ENCODE data around the gene ZSCAN18.

Gene ZSCAN18

DNA sequence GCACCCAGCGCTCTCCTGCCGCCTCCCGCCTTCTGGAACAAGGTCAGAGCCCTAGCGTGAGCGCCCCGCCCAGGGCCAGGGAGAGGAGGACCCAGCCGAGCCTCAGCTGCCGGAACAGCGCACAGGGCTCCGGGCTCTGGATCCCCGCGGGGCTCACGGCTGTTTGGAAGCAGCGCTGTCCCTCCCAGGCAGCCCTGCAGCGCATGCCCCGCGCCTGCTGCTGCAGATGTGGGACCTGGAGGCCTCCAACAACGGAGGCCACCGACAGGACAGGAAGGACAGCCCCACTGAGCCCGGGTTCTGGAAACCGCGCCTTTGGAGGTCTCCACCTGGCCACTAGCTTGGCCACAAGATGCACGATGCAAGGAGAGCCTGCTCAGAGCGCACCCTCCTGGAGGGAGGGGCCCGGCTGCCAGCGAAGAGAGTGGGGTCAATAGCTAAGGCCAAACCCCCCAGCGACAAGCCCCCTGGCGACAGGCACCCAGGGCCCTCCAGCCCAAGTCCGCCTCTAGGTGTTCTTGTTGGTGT, 12.6 kb downstream of the ZSCAN18 start:
- no peak for DNase-seq

DNA sequence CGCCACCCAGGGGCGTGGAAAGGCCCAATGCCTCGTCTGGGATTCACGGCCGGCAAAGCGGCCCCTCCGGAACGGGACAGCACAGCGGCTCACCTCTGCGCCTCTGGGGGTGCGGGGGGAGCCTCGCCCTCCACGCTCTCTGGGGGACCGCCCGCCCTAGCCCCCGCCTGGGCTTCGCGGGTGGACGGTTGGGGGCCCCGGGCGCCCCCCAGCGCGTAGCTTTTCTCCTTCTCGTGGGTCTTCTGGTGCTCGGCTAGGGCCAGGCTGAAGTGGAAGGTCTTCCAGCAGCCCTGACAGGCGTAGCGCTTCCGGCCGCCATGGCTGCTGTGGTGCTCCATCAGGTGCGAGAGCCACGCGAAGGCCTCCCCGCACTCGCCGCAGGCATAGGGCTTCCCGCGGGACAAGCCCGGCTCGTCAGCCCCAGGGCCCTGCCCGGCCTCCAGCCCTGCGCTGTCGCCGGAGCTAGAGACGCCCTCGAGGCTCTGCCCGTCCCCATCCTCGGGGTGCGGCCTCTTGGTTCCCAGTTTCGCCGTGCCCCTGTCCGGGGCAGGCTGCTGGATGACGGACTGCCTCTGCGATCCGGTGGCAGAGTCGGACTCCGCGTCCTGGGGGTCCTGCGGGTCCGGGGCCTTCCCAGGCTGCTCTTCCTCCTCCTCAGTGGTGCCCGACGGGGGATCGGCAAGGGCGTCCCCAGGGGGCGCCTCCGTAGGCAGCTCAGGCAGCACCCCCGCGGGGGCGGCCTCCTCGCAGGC, 13.3 kb downstream of the ZSCAN18 start:
- DNase-seq = no peak

DNA sequence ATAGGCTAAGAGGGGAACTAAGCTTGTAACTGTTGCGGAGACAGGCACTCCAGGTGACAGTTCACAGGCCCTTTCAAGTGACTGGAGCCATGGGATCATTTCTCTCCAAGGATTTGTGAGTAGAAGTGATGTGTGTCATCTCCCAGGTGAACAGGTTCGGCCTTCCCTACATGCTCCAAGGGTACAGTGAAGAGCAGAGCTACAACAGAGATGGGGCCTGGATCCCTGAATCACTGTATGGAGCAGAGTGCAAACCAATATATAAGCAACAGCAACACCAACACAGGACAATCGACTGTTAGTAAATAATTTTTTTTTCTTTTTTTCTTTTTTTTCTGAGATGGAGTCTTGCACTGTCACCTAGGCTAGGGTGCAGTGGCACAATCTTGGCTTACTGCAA, 15.0 kb downstream of the ZSCAN18 start:
- no peak for DNase-seq

DNA sequence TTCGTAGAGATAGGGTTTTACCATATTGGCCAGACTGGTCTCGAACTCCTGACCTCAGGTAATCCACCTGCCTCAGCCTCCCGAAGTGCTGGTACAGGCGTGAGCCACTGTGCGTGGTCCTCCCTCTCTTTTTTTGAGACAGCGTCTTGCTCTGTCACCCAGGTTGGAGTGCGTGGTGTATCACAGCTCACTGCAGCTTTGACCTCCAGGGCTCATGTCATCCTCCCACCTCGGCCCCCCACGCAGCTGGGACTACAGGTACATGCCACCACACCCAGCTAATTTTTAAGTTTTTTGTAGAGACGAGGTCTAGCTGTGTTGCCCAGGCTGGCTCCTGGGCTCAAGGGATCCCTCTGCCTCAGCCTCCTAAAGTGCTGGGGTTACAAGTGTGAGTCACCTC, 18.2 kb downstream of the ZSCAN18 start:
- no peak for DNase-seq

DNA sequence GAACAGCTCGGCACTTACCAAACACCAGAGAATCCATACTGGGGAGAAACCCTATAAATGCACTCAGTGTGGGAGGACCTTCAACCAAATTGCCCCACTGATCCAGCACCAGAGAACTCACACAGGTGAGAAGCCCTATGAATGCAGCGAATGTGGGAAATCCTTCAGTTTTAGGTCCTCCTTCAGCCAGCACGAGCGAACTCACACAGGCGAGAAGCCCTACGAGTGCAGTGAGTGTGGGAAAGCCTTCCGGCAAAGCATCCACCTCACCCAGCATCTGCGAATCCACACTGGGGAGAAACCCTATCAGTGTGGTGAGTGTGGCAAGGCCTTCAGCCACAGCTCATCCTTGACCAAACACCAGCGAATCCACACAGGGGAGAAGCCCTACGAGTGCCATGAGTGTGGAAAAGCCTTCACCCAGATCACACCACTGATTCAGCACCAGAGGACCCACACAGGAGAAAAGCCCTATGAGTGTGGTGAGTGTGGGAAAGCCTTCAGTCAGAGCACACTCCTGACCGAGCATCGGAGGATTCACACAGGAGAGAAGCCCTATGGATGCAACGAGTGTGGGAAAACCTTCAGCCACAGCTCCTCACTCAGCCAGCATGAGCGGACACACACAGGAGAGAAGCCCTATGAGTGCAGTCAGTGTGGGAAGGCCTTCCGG, 30.7 kb downstream of the ZSCAN18 start:
- no peak for DNase-seq

DNA sequence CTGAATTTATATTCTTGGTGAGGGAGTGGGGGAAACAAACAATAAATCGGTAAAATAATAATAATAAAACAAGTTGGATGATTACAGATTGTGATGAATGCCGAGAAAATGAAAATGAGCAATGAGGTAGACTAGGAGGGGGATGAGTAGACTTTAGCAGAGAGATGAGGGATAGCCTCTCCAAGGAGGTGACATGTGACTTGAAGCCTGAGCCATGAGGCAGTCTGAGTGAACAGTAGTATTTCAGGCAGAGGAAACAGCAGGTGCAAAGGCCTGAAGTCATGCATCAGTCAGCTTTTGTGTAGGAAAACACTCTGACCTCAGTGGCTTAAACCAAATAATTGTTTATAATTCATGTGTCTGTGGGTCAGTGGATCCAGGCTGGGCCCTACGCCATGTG, 34.3 kb downstream of the ZSCAN18 start:
- DNase-seq = no peak

DNA sequence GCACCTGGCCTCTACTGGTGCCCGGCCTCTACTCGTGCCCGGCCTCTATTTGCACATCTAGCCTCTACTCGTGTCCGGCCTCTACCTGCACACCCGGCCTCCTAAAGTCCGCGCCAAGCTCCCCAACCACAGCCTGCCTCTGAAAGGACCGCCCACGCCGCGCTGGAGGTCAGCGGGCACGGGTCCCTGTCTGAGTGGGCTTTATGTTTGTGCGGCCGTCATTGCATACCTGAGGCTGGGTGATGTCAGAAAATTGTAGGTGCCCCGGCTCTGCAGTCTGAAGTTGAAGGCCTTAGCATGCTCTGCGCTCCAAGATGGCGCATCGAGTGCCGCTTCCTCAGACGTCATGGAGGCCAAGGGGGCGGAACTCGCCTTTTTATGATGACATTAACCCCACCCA, 37.8 kb downstream of the ZSCAN18 start:
- DNase-seq = no peak

DNA sequence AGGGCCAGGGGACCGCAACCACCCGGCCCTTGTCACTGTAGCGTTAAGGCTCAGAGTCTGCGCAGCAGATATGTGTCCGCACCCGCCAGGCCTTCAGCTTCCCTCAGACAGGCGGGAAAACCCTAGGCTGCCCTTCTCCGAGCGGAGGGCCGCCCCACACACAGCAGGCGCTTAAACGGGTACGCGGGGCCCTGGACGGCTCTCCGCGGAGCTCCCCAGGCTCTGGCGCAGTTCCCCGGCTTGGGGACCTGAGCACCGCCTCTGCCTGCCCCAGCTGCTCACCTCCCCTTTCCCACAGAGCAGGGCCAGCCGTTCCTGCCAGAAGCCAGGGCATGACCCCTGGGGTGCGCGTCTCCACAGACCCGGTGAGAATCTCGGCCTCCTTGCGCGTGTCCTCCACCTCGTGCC, 38.4 kb downstream of the ZSCAN18 start:
- DNase-seq = no peak

DNA sequence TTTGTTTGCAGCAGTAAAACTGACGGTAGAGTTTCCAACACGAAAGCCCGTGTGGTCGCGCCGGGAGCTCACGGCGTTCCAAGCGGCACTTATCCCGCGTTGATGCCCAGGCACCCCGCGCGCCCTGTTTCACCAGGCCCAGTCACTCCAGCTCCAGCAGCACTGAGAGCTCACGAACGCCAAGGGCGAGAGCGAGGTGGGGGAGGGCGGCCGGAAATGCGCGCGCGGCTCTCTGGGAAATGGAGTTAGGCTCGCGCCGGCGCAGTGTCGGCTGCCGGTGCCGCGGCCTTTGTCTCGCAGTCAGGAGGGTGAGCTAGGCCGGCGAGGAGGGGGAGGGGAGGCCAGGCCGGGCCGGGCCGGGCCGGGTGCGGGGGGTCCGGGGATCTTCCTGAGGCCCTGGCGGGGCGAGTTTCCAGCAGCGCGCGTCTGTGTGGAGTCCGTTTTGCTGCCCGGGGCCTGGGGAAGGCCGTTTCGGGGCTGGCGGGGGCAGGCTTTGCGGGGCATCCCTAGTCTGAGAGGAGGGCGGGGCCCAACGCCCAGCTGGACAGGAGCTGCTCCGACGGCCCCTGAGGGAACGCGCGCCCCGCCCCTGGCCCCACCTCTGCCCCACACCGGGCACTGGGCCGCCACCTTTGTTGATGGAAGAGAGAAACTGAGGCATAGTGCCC, 38.9 kb downstream of the ZSCAN18 start, which contains the start of gene ZNF135:
Gene ZNF135 (plus strand): TSS at position 280 of the 668 bp plus-strand sequence. CDS start 721 bp downstream, outside the sequence.
- DNase-seq = peak; percentile 64 to 72

DNA sequence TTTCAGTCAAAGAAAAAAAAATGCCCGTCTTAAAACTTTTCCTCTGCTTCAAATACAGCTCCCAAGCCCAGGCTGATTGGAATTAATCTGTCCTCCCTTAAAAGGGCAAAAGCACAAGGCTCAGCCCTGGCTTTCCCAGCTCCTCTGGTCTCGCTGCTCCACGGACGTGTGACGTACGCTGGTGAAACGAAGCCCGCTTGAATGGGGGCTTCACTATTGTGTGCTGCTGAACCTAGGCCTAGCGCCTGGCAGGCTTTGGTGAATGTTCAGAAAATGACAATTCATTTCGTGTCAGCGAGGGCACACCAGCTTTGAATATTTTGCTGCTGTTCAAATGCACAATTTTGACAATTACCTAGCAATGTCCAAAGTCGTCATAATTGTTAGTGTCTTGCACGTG, 39.6 kb downstream of the ZSCAN18 start:
- DNase-seq = no peak

DNA sequence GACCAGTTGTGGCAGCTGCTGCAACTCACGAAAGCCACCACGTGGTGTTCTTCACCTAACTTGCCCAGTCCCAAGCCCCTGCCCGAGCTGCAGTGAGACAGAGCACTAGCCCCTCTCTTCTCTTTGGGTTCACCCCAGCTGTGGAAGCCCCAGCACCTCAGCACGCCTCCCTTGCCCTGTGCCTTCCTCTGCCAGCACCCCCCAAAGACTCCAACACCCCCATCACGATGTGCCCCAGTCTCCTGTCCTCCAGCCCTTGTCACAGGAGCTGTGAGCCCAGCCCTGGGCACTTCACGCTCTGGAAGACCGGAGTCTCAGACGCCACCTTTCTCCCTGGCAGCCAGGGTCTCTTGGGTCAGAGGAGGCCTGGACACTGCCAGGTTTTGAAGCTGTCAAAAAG, 41.2 kb downstream of the ZSCAN18 start:
- no peak for DNase-seq

DNA sequence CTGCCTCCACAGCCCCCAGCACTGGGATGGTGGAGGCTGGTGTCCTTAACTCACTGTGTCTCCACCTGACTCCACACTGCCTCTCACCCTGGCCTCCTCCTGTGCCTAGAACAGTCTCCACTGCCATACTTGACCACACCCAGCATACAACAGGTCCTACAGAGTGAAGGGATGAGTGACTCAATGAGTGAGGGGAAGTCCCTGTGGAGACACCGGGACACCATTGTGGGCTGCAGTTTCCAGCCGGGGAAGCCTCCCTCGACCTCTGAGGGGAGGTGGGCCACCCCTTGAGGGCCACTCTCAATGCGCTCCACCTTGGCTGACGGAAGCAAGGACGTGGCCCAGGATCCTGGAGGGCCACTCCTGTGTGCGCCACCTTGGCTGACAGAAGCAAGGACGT, 41.8 kb downstream of the ZSCAN18 start:
- DNase-seq = no peak

DNA sequence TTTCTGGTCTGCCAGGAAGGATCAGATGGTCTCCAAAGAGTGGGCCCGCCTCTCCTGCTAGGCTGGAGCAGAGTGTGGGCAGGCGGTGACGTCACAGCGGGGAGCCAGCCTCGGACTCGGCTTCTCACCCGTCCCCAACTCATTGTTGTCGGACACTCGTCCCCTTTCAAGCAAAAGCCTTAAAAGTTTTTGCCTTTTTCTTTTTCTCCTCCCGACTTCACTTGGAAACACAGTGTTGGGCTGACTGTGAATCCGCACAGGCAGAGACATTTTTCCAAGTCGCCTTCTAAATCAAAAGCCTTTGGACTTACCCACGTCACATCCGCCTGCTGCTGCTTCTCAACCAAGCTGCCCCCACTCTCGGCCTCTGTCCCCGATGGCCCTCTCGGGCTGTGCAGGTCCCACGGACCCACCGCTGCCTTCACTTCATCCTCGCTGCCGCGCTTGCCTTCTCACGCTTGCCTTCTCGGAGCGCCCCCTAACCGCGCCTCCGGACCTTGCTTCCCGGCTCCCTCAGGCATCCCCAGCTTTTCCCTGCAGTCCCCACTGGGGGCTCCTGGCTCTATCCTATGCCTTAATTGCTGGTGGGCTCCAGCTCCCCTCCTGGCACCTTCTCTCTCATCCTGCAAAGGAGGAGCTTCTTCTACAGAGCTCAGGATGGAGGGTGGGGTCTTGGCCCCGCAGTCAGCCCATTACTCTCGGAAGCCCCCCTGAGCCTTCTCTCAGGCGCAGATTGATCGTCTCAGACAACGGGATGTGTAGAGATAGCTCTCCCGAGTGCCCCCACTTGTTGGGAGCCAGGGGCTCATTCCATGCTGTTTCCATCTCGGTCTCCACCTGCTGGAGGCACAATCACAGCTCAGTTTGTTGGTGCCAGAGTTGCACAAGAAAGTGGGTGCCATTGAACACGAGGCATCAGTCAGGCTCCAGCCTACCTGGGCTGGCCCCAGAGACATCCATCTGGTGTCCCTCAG, 42.8 kb downstream of the ZSCAN18 start:
- DNase-seq = no peak

DNA sequence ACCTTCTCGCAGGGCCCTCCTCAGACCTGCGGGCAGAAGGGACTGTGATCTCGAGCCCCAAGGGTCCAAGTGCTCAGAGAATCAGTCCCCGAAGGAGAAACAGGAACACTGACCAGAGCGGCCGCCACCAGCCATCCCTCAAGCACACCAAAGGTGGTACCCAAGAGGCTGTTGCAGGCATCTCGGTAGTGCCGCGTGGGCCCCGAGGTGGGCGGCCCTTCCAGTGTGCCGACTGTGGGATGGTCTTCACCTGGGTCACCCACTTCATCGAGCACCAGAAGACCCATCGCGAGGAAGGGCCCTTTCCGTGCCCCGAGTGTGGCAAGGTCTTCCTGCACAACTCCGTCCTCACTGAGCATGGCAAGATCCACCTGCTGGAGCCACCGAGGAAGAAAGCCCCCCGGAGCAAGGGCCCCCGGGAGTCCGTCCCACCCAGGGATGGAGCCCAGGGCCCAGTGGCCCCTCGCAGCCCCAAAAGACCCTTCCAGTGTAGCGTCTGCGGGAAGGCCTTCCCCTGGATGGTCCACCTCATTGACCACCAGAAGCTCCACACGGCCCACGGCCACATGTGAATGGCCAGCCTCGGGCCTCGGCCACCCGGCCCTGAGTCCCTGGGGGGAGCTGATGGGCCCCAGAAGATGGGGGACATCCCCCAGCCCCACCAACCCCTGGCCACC, 44.4 kb downstream of the ZSCAN18 start:
- DNase-seq = no peak

DNA sequence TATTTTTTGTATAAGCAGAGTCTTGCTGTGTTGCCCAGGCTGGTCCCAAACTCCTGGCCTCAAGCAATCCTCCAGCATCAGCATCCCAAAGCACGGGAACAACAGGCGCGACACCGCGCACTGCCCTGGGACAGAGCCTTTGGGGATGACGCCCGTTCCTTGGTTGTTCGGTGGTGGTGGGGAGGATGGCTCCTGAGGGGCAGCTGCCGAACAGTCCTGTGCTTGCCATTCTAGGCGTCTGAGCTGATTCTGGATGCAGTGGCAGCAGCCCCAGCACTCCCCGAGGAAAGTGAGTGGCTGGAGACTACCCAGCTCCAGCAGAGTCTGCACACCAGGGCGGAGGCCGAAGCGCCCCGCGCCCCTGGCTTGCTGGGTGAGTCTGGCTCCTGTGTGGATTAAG, 45.8 kb downstream of the ZSCAN18 start:
- DNase-seq = no peak

DNA sequence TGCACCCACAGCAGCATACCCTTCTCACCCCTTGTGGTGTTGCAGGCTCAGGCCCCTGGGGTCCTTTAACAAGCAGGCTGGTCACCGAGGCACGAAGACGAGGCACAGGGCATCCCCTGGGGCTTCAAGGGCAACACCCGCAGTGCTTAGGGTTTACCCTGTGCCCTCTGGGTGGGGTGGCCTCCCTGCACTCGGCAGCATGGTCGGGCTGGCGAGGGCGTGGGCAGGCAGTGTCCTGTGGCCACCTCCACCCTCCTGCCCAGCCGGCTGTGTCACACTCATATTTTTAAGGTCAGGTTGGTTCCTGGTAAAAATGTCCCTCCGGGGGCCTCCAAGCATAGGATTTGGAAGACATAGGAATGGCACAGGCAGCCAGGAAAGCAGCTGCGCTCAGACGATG, 50.4 kb downstream of the ZSCAN18 start:
- DNase-seq = no peak

DNA sequence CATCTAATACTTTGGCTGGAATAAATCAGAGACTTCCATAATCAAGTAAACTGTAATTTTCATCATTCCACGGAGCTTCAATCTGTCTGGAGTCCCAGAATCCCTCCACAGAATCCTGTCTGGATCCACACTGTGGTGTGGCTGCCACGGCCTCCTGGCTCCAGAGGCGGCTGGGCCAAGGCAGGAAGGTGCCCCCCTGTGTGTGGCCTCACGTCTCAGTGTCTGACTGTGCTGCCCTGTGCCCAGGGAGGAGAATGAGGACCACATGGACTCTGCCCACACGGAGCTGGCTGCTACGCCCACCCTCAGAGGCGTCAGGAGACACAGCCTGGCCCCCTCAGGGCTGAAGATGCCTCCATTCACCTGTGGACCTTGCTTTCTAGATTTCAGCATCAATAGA, 51.2 kb downstream of the ZSCAN18 start:
- DNase-seq = no peak

DNA sequence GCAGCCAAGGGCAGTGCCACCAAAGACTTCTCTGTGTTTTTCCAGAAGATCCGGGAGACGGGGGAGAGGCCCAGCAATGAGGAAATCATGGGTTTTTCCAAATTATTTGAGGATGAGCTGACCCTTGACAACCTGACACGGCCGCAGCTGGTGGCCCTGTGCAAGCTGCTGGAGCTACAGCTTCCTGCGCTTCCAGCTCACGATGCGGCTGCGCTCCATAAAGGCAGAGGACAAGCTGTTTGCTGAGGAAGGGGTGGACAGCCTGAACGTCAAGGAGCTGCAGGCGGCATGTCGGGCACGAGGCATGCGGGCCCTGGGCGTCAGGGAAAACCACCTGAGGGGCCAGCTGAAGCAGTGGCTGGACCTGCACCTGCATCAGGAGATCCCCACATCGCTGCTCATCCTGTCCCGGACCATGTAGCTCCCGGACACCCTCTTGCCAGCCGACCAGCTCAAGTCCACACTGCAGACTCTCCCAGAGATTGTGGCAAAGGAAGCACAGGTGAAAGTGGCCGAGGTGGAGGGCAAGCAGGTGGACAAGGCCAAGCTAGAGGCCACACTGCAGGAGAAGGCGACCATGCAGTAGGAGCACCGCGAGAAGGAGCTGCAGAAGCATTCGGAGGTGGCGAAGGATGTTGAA, 52.5 kb downstream of the ZSCAN18 start:
- DNase-seq = no peak

DNA sequence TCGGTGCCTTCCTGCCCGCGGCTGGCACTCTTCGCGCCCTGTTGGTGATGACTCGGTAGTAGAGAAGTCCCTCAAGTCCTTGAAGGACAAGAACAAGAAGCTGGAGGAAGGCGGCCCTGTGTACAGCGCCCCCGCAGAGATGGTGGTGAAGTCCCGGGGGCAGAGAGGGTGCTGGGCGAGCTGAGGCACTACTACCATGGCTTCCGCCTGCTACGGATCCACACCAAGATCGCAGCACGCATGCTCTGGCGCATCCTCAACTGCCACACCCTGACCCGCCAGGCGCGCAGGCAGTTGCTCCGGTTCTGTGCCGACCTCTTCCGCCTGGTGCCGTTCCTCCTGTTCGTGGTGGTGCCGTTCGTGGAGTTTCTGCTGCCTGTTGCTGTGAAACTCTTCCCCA, 53.1 kb downstream of the ZSCAN18 start:
- no peak for DNase-seq

DNA sequence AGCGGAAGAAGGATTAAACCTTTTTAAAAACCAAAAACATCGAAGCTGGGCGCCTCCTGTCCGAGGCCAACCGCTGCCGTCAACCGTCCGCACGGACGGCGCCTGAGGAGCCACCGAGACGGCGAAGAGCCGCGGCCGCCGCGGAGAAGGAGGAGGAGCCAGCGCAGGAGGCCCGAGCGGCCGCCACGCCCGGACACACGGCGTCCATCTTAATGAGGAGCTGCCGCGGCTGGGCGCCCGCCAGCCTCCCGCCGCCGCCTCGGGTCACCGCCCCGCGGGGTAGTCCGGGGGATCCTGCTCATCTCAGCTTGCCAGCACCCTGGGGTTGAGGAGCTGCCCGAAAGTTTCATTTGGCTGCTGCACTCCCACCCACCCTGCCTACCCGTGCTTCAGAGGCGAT, 53.6 kb downstream of the ZSCAN18 start:
- no peak for DNase-seq

All from activated T-cell treated with anti-CD3 and anti-CD28 coated beads, Interleukin-2, amount 50 U/mL, for 48 hours (primary cell).